HL-60 (cell line): Measurements from ENCODE around the gene OSBPL8.
"Not testable (repeated sequence)": the region's sequence is repeated elsewhere in the genome, so short reads cannot be mapped to it uniquely, and the experiment has no call there.

Experiments used
- DNase-seq, 2 experiments: peaks; one replicate each; pipeline ENCODE4 v3.0.0-alpha.2; 2010 to 2020; ENCODE audit warnings: low read depth in 1 of 2, low spot score in 1 of 2
- H3K27ac ChIP-seq: fragments of 250-450 bp; sonication (Bioruptor Pico); replicated peaks from 2 replicates; pipeline ENCODE4 v1.5.1; 2020; ENCODE audit warnings: mild to moderate bottlenecking, moderate library complexity
- H3K27me3 ChIP-seq: fragments of 250-450 bp; sonication (Bioruptor Pico); 2 replicates; pipeline ENCODE4 v1.5.1; 2021; ENCODE audit warnings: mild to moderate bottlenecking, moderate library complexity; ENCODE audit not compliant: insufficient read depth, poor library complexity, severe bottlenecking
- H3K4me3 ChIP-seq: replicated peaks from 2 replicates; pipeline ENCODE4 v1.5.1; 2011; ENCODE audit warnings: mild to moderate bottlenecking, control low read depth, low read length; ENCODE audit not compliant: insufficient read depth
- GABPA ChIP-seq: IDR thresholded peaks from 2 replicates; pipeline ENCODE4 v1.6.1; 2012; ENCODE audit warnings: low read depth
- POLR2AphosphoS5 ChIP-seq: IDR thresholded peaks from 2 replicates; pipeline ENCODE4 v1.6.1; 2012; ENCODE audit warnings: low read depth
- SPI1 ChIP-seq: IDR thresholded peaks from 2 replicates; pipeline ENCODE4 v1.6.1; 2012; ENCODE audit warnings: low read depth, mild to moderate bottlenecking, borderline replicate concordance
- TF ChIP-seq, protein P1 (sequence below): IDR thresholded peaks from 2 replicates; pipeline ENCODE4 v1.6.1; 2012; ENCODE audit warnings: low read depth; ENCODE audit not compliant: insufficient replicate concordance
- TF ChIP-seq, protein P2 (sequence below): IDR thresholded peaks from one replicate; pipeline ENCODE4 v1.5.1; 2011; ENCODE audit warnings: low read length, control low read depth, inconsistent platforms; ENCODE audit not compliant: insufficient read depth

The OSBPL8 gene

DNA sequence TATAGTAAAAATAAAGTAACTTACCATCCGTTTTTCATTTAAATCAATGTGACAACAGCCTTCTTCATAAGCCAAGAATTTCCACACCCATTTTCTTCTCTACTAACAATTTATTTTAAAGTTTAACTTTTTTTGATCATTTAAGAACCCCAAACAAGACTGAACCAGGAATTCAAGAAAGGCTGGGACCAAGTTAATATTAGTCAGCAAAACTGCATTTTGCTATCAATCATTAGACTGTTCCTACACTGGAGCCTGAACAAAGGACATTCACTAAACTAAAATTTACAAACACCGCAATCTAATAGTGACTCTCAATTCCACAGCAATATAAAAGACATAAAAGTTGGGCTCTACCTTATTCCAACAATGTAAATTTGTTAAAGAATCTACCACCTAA, 73.6 kb downstream of the OSBPL8 start:
- no peak for TF ChIP-seq GABPA
- no peaks in the 10 kb centered on the region for H3K27me3 ChIP-seq
- H3K27ac ChIP-seq: no peak overlapping the region
- DNase-seq: no peak
- no peak overlapping the region for H3K4me3 ChIP-seq

DNA sequence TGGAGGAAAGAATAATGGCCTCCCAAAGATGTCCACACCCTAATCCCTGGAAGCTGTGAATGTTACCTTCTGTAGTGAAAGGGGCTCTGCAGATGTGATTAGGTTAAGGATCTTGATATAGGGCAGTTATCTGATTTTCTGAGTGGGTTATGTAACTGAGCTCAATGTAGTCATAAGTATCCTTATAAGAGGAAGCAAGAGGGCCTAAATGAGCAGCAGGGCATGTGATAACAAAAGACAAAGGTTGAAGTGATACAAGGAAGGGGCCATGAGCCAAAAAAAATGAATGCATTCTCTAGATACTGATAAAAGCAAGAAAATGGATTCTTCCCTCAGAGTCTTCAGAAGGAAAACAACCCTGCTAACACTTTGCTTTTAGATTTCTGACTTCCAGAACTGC, 78.8 kb downstream of the OSBPL8 start:
- H3K27ac ChIP-seq: no peak overlapping the region
- peak in 1 of 2 experiments; percentile 13 for DNase-seq
- H3K27me3 ChIP-seq: no peaks in the 10 kb centered on the region
- TF ChIP-seq GABPA (no peak), SPI1 (no peak), POLR2AphosphoS5 (no peak)
- TF ChIP-seq, protein P1, sequence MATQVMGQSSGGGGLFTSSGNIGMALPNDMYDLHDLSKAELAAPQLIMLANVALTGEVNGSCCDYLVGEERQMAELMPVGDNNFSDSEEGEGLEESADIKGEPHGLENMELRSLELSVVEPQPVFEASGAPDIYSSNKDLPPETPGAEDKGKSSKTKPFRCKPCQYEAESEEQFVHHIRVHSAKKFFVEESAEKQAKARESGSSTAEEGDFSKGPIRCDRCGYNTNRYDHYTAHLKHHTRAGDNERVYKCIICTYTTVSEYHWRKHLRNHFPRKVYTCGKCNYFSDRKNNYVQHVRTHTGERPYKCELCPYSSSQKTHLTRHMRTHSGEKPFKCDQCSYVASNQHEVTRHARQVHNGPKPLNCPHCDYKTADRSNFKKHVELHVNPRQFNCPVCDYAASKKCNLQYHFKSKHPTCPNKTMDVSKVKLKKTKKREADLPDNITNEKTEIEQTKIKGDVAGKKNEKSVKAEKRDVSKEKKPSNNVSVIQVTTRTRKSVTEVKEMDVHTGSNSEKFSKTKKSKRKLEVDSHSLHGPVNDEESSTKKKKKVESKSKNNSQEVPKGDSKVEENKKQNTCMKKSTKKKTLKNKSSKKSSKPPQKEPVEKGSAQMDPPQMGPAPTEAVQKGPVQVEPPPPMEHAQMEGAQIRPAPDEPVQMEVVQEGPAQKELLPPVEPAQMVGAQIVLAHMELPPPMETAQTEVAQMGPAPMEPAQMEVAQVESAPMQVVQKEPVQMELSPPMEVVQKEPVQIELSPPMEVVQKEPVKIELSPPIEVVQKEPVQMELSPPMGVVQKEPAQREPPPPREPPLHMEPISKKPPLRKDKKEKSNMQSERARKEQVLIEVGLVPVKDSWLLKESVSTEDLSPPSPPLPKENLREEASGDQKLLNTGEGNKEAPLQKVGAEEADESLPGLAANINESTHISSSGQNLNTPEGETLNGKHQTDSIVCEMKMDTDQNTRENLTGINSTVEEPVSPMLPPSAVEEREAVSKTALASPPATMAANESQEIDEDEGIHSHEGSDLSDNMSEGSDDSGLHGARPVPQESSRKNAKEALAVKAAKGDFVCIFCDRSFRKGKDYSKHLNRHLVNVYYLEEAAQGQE: no peak
- H3K4me3 ChIP-seq: no peak overlapping the region

DNA sequence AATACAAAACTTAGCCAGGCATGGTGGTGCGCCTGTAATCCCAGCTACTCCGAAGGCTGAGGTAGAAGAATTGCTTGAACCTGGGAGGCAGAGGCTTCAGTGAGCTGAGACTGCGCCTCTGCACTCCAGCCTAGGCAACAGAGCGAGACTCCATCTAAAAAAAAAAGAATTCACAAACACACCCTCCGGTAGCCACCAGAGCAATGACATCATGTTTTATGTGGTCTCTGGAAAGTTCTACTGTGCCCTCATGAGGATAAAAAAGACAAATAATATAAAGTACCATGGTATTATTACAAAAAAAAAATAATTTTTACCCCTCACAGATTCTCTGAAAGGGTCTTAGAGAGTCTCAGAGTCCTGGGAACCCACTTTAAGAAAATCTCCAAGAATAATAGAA, 81.5 kb downstream of the OSBPL8 start:
- H3K27ac ChIP-seq: no peak overlapping the region
- H3K4me3 ChIP-seq: no peak overlapping the region
- TF ChIP-seq POLR2AphosphoS5: no peak
- no peak for TF ChIP-seq SPI1
- TF ChIP-seq, protein P1: no peak
- TF ChIP-seq, protein P2, sequence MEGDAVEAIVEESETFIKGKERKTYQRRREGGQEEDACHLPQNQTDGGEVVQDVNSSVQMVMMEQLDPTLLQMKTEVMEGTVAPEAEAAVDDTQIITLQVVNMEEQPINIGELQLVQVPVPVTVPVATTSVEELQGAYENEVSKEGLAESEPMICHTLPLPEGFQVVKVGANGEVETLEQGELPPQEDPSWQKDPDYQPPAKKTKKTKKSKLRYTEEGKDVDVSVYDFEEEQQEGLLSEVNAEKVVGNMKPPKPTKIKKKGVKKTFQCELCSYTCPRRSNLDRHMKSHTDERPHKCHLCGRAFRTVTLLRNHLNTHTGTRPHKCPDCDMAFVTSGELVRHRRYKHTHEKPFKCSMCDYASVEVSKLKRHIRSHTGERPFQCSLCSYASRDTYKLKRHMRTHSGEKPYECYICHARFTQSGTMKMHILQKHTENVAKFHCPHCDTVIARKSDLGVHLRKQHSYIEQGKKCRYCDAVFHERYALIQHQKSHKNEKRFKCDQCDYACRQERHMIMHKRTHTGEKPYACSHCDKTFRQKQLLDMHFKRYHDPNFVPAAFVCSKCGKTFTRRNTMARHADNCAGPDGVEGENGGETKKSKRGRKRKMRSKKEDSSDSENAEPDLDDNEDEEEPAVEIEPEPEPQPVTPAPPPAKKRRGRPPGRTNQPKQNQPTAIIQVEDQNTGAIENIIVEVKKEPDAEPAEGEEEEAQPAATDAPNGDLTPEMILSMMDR: no peak
- TF ChIP-seq GABPA: no peak
- no peak for DNase-seq
- no peaks in the 10 kb centered on the region for H3K27me3 ChIP-seq

DNA sequence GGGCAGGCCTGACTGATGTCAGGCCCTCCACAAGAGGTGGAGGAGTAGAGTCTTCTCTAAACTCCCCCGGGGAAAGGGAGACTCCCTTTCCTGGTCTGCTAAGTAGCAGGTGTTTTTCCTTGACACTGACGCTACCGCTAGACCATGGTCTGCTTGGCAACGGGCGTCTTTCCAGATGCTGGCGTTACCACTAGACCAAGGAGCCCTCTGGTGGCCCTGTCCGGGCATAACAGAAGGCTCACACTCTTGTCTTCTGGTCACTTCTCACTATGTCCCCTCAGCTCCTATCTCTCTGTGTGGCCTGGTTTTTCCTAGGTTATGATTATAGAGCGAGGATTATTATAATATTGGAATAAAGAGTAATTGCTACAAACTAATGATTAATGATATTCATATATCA, 86.7 kb downstream of the OSBPL8 start:
- not testable (repeated sequence) for H3K27ac ChIP-seq, H3K4me3 ChIP-seq, H3K27me3 ChIP-seq
- DNase-seq: peak in 1 of 2 experiments; percentile 13

DNA sequence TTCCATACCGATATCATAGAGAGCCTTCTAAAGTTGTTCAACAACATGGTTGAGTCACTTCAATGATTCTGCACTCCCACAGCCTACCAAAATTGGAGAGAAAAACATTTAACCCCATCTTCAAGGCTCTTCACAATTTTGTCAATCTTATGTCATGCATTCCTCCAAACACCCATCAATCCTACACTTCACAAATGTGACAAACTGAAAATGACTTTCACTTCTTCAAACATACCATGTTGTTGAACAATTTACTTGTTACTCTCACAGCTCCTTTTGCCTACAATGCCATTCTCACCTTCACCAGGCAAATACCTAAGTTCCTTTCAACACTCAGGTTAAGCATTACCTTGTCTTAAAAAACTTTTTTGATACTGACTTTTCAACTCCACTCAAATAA, 88.0 kb downstream of the OSBPL8 start:
- no peak for DNase-seq
- Histone ChIP-seq H3K27ac (no peak overlapping the region), H3K27me3 (no peaks in the 10 kb centered on the region), H3K4me3 (no peak overlapping the region)
- TF ChIP-seq POLR2AphosphoS5: no peak
- TF ChIP-seq GABPA: no peak
- TF ChIP-seq, protein P2: no peak
- TF ChIP-seq, protein P1: no peak
- TF ChIP-seq SPI1: no peak
